Measurements from ENCODE around the gene CTTNBP2.

CTTNBP2 gene

GRCh38 chr7:117828825-117829224, 44.4 kb downstream of the CTTNBP2 start:
- DNase-seq (ENCODE audit: low read depth in 2 of 2, low spot score in 1 of 2), result no peak

- no peak for DNase-seq (ENCODE audit: low read depth in 2 of 2, low spot score in 1 of 2)
Measured at GRCh38 chr7:117827862-117828261, 45.4 kb downstream of the CTTNBP2 start.

- DNase-seq (ENCODE audit: low read depth in 2 of 2, low spot score in 1 of 2), result no peak
Measured at GRCh38 chr7:117825132-117825531, 48.1 kb downstream of the CTTNBP2 start.

- no peak for DNase-seq (ENCODE audit: low read depth in 2 of 2, low spot score in 1 of 2)
Measured at GRCh38 chr7:117824592-117824991, 48.6 kb downstream of the CTTNBP2 start.

GRCh38 chr7:117819558-117819957, 53.7 kb downstream of the CTTNBP2 start:
- no peak for DNase-seq (ENCODE audit: low read depth in 2 of 2, low spot score in 1 of 2)

GRCh38 chr7:117818232-117818631, 55.0 kb downstream of the CTTNBP2 start:
- no peak for DNase-seq (ENCODE audit: low read depth in 2 of 2, low spot score in 1 of 2)

GRCh38 chr7:117816727-117817126, 56.5 kb downstream of the CTTNBP2 start:
- DNase-seq (ENCODE audit: low read depth in 2 of 2, low spot score in 1 of 2), result no peak

GRCh38 chr7:117811696-117812095, 61.5 kb downstream of the CTTNBP2 start:
- no peak for DNase-seq (ENCODE audit: low read depth in 2 of 2, low spot score in 1 of 2)

- DNase-seq (ENCODE audit: low read depth in 2 of 2, low spot score in 1 of 2), result no peak
Measured at GRCh38 chr7:117810642-117811512, 62.4 kb downstream of the CTTNBP2 start.

- DNase-seq (ENCODE audit: low read depth in 2 of 2, low spot score in 1 of 2), result no peak
Measured at GRCh38 chr7:117809958-117810357, 63.3 kb downstream of the CTTNBP2 start.

- DNase-seq (ENCODE audit: low read depth in 2 of 2, low spot score in 1 of 2), result no peak
Measured at GRCh38 chr7:117808910-117809705, 64.1 kb downstream of the CTTNBP2 start.

GRCh38 chr7:117808341-117808757, 64.9 kb downstream of the CTTNBP2 start:
- DNase-seq (ENCODE audit: low read depth in 2 of 2, low spot score in 1 of 2), result no peak

GRCh38 chr7:117807676-117808075, 65.6 kb downstream of the CTTNBP2 start:
- no peak for DNase-seq (ENCODE audit: low read depth in 2 of 2, low spot score in 1 of 2)

- DNase-seq (ENCODE audit: low read depth in 2 of 2, low spot score in 1 of 2), result no peak
Measured at GRCh38 chr7:117806011-117806410, 67.2 kb downstream of the CTTNBP2 start.

GRCh38 chr7:117805241-117805640, 68.0 kb downstream of the CTTNBP2 start:
- no peak for DNase-seq (ENCODE audit: low read depth in 2 of 2, low spot score in 1 of 2)

GRCh38 chr7:117803476-117803875, 69.8 kb downstream of the CTTNBP2 start:
- DNase-seq (ENCODE audit: low read depth in 2 of 2, low spot score in 1 of 2), result no peak

GRCh38 chr7:117802660-117803059, 70.6 kb downstream of the CTTNBP2 start:
- DNase-seq (ENCODE audit: low read depth in 2 of 2, low spot score in 1 of 2), result no peak

- no peak for DNase-seq (ENCODE audit: low read depth in 2 of 2, low spot score in 1 of 2)
Measured at GRCh38 chr7:117800841-117801240, 72.4 kb downstream of the CTTNBP2 start.

- no peak for DNase-seq (ENCODE audit: low read depth in 2 of 2, low spot score in 1 of 2)
Measured at GRCh38 chr7:117800406-117800805, 72.8 kb downstream of the CTTNBP2 start.

- DNase-seq (ENCODE audit: low read depth in 2 of 2, low spot score in 1 of 2), result no peak
Measured at GRCh38 chr7:117796889-117797288, 76.4 kb downstream of the CTTNBP2 start.

GRCh38 chr7:117793976-117794375, 79.3 kb downstream of the CTTNBP2 start:
- DNase-seq (ENCODE audit: low read depth in 2 of 2, low spot score in 1 of 2), result no peak

GRCh38 chr7:117793521-117793920, 79.7 kb downstream of the CTTNBP2 start:
- DNase-seq (ENCODE audit: low read depth in 2 of 2, low spot score in 1 of 2), result no peak

Data from stimulated activated CD8-positive, alpha-beta memory T cell treated with anti-CD3 and anti-CD28 coated beads, Interleukin-4, amount 100 ng/mL, for 4 hours (primary cell).